ENCODE data around the gene MKNK2.

The MKNK2 gene

GRCh38 chr19:2047449-2048103 lies 3.5 kb downstream of the MKNK2 start:
- H3K36me3 ChIP-seq (ENCODE audit: control insufficient read depth, insufficient read depth, low read length): peaks cover 16% of the 10 kb centered on the region; the same call in 1 of the 2 replicates
- no peak overlapping the region for H3K4me3 ChIP-seq (ENCODE audit: low read length)
- H3K27me3 ChIP-seq (ENCODE audit: control insufficient read depth, insufficient read depth, low read length): no peaks in the 10 kb centered on the region
- no CpG with 5 or more reads among the region's 22 CpGs for WGBS (ENCODE audit: insufficient coverage, insufficient read length)
- no peak overlapping the region for H3K27ac ChIP-seq (ENCODE audit: low read length)
- no peak for DNase-seq (ENCODE audit: low read depth, low spot score)
- peaks cover 7% of the 10 kb centered on the region; the same call in 1 of the 2 replicates for H3K4me1 ChIP-seq (ENCODE audit: control insufficient read depth, insufficient read depth, low read length)
- H3K9me3 ChIP-seq (ENCODE audit: control insufficient read depth, insufficient read depth, low read length): no peaks in the 10 kb centered on the region

- Histone ChIP-seq H3K4me1 (ENCODE audit: control insufficient read depth, insufficient read depth, low read length) (peaks cover 8% of the 10 kb centered on the region; the same call in 1 of the 2 replicates), H3K27me3 (ENCODE audit: control insufficient read depth, insufficient read depth, low read length) (no peaks in the 10 kb centered on the region), H3K9me3 (ENCODE audit: control insufficient read depth, insufficient read depth, low read length) (no peaks in the 10 kb centered on the region), H3K36me3 (ENCODE audit: control insufficient read depth, insufficient read depth, low read length) (peaks cover 16% of the 10 kb centered on the region; the same call in 1 of the 2 replicates), H3K27ac (ENCODE audit: low read length) (no peak overlapping the region), H3K4me3 (ENCODE audit: low read length) (no peak overlapping the region)
- WGBS (ENCODE audit: insufficient coverage, insufficient read length): no CpG with 5 or more reads among the region's 6 CpGs
- no peak for DNase-seq (ENCODE audit: low read depth, low spot score)
Measured at GRCh38 chr19:2047076-2047448, 4.0 kb downstream of the MKNK2 start.

DNA sequence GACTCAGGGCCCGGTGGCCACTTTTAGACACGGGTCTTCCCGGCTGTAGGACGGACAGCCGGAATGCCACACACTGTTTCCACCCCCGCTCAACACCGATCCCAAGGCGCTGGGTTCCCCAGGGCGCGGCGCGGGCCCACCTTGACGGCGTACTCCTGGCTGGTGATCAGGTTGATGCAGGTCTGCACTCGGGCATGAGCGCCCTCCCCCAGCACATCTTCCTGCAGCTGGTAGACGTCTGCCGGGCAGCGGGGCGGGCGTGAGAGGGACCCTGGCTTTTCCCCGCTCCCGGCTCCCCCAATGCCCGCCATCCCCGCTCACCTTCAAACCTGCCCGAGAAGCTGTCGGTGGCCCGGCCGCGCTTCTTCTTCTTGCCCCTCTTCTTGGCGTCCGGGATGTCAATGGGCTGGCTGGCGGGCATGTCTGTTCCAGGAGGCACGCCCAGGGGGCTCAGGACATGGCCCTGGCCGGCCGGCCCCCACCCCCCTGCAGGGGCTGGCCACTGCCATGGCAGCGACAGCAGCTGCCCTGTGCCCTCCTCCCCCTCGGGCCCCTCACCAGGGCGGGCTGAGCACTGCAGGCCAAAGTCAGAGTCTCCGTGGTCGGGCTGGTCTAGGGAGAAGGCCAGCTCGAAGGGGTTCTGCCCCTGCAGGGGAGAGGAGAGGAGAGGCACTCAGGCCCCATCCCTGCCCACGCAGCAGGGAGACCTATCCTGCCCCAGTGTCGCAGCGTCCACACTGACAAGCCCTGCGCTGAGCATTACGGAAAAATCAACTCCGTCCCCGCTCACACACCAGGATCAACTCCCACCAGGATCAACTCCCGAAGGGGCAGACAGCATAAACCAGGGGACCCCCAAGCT lies 4.8 kb downstream of the MKNK2 start:
- no CpG with 5 or more reads among the region's 50 CpGs for WGBS (ENCODE audit: insufficient coverage, insufficient read length)
- H3K27me3 ChIP-seq (ENCODE audit: control insufficient read depth, insufficient read depth, low read length): no peaks in the 10 kb centered on the region
- peaks cover 20% of the 10 kb centered on the region; the same call in 1 of the 2 replicates for H3K36me3 ChIP-seq (ENCODE audit: control insufficient read depth, insufficient read depth, low read length)
- H3K4me1 ChIP-seq (ENCODE audit: control insufficient read depth, insufficient read depth, low read length): peaks cover 9% of the 10 kb centered on the region
- no peak for DNase-seq (ENCODE audit: low read depth, low spot score)
- H3K9me3 ChIP-seq (ENCODE audit: control insufficient read depth, insufficient read depth, low read length): no peaks in the 10 kb centered on the region
- no peak overlapping the region for H3K4me3 ChIP-seq (ENCODE audit: low read length)
- no peak overlapping the region for H3K27ac ChIP-seq (ENCODE audit: low read length)

DNA sequence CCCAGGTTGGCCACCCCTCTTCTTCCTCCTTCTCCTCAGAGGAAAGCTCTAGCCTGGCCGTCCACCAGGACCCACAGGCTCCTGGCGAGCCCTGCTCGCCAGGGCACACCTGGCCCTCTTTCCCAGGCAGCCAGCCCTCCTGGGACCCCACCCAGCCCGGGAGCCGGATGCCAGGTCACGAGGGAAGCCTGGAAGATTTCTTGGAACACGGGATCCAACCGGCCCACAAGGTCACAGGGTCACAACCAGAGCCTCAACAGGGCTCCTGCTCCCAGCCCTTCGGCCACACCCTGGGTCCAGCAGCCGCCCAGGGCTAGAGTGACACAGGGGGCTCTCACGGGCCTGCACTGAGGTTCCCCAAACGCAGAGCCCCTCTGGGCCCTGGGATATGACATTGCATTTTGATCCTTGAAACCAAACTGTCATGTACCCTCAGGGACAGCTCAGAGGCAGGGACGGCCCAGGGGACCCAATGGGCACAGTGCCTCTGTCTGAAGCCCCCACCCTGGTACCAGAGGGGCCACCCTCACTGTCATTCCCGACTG lies 5.5 kb downstream of the MKNK2 start:
- no peak overlapping the region for H3K4me3 ChIP-seq (ENCODE audit: low read length)
- H3K27me3 ChIP-seq (ENCODE audit: control insufficient read depth, insufficient read depth, low read length): no peaks in the 10 kb centered on the region
- H3K27ac ChIP-seq (ENCODE audit: low read length): no peak overlapping the region
- WGBS (ENCODE audit: insufficient coverage, insufficient read length): no CpG with 5 or more reads among the region's 14 CpGs
- peaks cover 25% of the 10 kb centered on the region for H3K36me3 ChIP-seq (ENCODE audit: control insufficient read depth, insufficient read depth, low read length)
- DNase-seq (ENCODE audit: low read depth, low spot score): no peak
- peaks cover 9% of the 10 kb centered on the region for H3K4me1 ChIP-seq (ENCODE audit: control insufficient read depth, insufficient read depth, low read length)
- H3K9me3 ChIP-seq (ENCODE audit: control insufficient read depth, insufficient read depth, low read length): no peaks in the 10 kb centered on the region

- Histone ChIP-seq H3K36me3 (ENCODE audit: control insufficient read depth, insufficient read depth, low read length) (peaks cover 32% of the 10 kb centered on the region), H3K4me1 (ENCODE audit: control insufficient read depth, insufficient read depth, low read length) (peaks cover 9% of the 10 kb centered on the region), H3K9me3 (ENCODE audit: control insufficient read depth, insufficient read depth, low read length) (no peaks in the 10 kb centered on the region), H3K4me3 (ENCODE audit: low read length) (no peak overlapping the region), H3K27ac (ENCODE audit: low read length) (no peak overlapping the region), H3K27me3 (ENCODE audit: control insufficient read depth, insufficient read depth, low read length) (no peaks in the 10 kb centered on the region)
- no peak for DNase-seq (ENCODE audit: low read depth, low spot score)
- WGBS (ENCODE audit: insufficient coverage, insufficient read length): no CpG with 5 or more reads among the region's 18 CpGs
Measured at GRCh38 chr19:2044709-2045500, 6.1 kb downstream of the MKNK2 start.

DNA sequence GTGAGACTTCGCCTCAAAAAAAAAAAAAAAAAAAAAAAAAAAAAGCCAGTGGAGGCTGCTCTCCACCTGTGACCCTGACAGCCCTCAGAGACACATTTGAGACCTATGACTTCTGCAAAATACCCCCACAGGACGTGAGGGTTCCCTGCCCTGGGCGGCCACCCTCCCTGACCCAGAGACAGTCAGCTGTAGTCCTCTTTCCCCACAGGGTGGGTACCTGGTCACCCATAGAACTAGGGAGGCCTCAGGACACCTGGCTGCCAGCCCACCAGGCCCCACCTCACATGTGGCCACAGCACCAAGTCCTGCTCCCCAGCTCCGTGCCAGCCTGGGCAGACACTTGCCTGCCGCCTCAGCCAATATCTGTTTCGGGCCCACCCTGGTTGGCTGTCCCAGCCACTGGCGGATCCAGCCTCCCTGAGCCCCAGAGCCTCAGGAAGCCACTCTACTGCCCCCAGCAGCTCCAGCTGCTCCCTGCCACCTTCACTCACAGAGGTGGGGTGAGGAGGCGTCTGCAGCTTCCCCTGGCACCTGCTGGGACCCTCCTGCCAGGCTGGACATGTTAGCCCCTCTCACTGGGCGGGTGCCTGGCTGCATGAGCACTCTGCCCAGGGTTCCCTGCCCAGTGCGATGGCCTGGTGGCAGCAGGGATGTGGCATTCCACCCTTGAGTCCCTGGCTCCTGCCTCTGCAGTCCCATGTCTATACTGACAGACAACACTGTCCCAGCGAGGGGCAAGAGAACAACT lies 6.9 kb downstream of the MKNK2 start:
- H3K9me3 ChIP-seq (ENCODE audit: control insufficient read depth, insufficient read depth, low read length): no peaks in the 10 kb centered on the region
- peaks cover 5% of the 10 kb centered on the region for H3K4me1 ChIP-seq (ENCODE audit: control insufficient read depth, insufficient read depth, low read length)
- H3K27me3 ChIP-seq (ENCODE audit: control insufficient read depth, insufficient read depth, low read length): no peaks in the 10 kb centered on the region
- DNase-seq (ENCODE audit: low read depth, low spot score): no peak
- no peak overlapping the region for H3K4me3 ChIP-seq (ENCODE audit: low read length)
- no CpG with 5 or more reads among the region's 11 CpGs for WGBS (ENCODE audit: insufficient coverage, insufficient read length)
- H3K27ac ChIP-seq (ENCODE audit: low read length): no peak overlapping the region
- peaks cover 36% of the 10 kb centered on the region for H3K36me3 ChIP-seq (ENCODE audit: control insufficient read depth, insufficient read depth, low read length)

GRCh38 chr19:2043251-2043641 lies 7.8 kb downstream of the MKNK2 start:
- peaks cover 5% of the 10 kb centered on the region for H3K4me1 ChIP-seq (ENCODE audit: control insufficient read depth, insufficient read depth, low read length)
- no peaks in the 10 kb centered on the region for H3K9me3 ChIP-seq (ENCODE audit: control insufficient read depth, insufficient read depth, low read length)
- WGBS (ENCODE audit: insufficient coverage, insufficient read length): no CpG with 5 or more reads among the region's 9 CpGs
- no peaks in the 10 kb centered on the region for H3K27me3 ChIP-seq (ENCODE audit: control insufficient read depth, insufficient read depth, low read length)
- H3K27ac ChIP-seq (ENCODE audit: low read length): no peak overlapping the region
- H3K4me3 ChIP-seq (ENCODE audit: low read length): no peak overlapping the region
- peaks cover 38% of the 10 kb centered on the region for H3K36me3 ChIP-seq (ENCODE audit: control insufficient read depth, insufficient read depth, low read length)
- DNase-seq (ENCODE audit: low read depth, low spot score): no peak

- H3K27me3 ChIP-seq (ENCODE audit: control insufficient read depth, insufficient read depth, low read length): no peaks in the 10 kb centered on the region
- H3K27ac ChIP-seq (ENCODE audit: low read length): no peak overlapping the region
- H3K4me1 ChIP-seq (ENCODE audit: control insufficient read depth, insufficient read depth, low read length): peaks cover 5% of the 10 kb centered on the region
- peaks cover 38% of the 10 kb centered on the region for H3K36me3 ChIP-seq (ENCODE audit: control insufficient read depth, insufficient read depth, low read length)
- H3K9me3 ChIP-seq (ENCODE audit: control insufficient read depth, insufficient read depth, low read length): no peaks in the 10 kb centered on the region
- no peak for DNase-seq (ENCODE audit: low read depth, low spot score)
- no CpG with 5 or more reads among the region's 29 CpGs for WGBS (ENCODE audit: insufficient coverage, insufficient read length)
- no peak overlapping the region for H3K4me3 ChIP-seq (ENCODE audit: low read length)
Measured at GRCh38 chr19:2042485-2043250, 8.4 kb downstream of the MKNK2 start.

DNA sequence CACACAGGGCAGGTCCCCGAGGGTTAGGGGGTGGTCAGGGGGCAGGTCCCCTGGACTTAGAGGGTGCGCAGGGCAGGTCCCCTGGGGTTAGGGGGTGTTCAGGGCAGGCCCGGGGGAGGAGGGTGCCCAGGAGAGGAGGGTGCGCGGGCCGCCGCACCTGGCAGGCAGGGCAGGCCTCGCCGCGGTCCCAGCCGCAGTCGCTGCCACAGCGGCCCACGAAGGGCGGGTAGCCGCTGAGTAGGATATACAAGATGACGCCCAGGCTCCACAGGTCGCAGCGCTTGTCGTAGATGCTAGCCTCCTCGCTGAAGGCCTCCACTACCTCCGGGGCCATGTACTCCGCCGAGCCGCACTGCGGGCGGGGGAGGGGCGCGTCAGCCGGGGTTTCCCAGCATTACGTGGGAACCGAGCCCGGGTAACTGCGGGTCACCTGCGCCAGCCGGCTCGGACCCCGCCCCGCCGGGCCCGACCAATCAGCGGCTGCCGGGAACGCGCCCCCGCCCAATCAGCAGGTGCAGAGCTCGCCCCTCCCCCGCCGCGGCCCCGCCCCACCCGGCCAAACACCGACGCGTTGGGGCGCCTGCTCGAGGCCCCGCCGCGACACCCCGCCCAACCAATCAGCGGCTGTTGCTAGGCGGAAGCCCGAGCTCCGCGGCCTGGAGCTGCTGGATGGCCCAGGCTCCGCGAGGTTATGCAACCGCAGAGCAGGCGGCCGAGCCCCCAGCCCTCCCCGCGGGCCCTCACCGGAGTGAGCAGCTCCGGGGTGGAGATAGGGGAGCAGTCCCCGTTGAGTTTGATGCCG lies 9.2 kb downstream of the MKNK2 start:
- Histone ChIP-seq H3K4me1 (ENCODE audit: control insufficient read depth, insufficient read depth, low read length) (peaks cover 5% of the 10 kb centered on the region), H3K36me3 (ENCODE audit: control insufficient read depth, insufficient read depth, low read length) (peaks cover 38% of the 10 kb centered on the region)

More for the DNA sequence above, 9.2 kb downstream of the MKNK2 start:
- DNase-seq (ENCODE audit: low read depth, low spot score): no peak
- Histone ChIP-seq H3K27me3 (ENCODE audit: control insufficient read depth, insufficient read depth, low read length) (no peaks in the 10 kb centered on the region), H3K27ac (ENCODE audit: low read length) (no peak overlapping the region), H3K4me3 (ENCODE audit: low read length) (peak overlapping the region; percentile 11; the same call in 1 of the 2 replicates), H3K9me3 (ENCODE audit: control insufficient read depth, insufficient read depth, low read length) (no peaks in the 10 kb centered on the region)
- WGBS (ENCODE audit: insufficient coverage, insufficient read length): no CpG with 5 or more reads among the region's 77 CpGs
